HCT116 (cell line): ENCODE results near the gene PHF21A. TPM values are rescaled to one million over a fixed set of nuclear protein-coding genes. Genes with fewer than 3 reads are reported as not detected.

ENCODE experiments used
- ATAC-seq: fragments of 200-7000 bp; cut with Tn5 transposase; 2 replicates; pipeline ENCODE4 v1.9.1; 2020; ENCODE audit warnings: mild to moderate bottlenecking, moderate library complexity
- BruUV-seq: library from RNA; stranded (reverse); fragments of 400-500 nt; replicated peaks from 2 replicates; lab custom pipeline; 2021; lab: Mats Ljungman, UMichigan
- CTCF ChIA-PET: fragments of 300-600 bp; sonication (Branson Sonifier 250); formaldehyde crosslinking; loops from one replicate; lab custom pipeline; 2021; ENCODE audit warnings: antibody characterized with exemption; lab: Charles Lee
- POLR2A ChIA-PET: fragments of 300-600, 350-600 bp; sonication (Branson Sonifier 250); formaldehyde crosslinking; loops from one replicate; lab custom pipeline; 2021; ENCODE audit warnings: antibody characterized with exemption; lab: Charles Lee
- RAD21 ChIA-PET, 2 experiments: fragments of 300-600 bp; sonication (Branson Sonifier 250); formaldehyde crosslinking; loops; one replicate each; lab custom pipeline; 2023; ENCODE audit warnings: low total read pairs in 2 of 2; ENCODE audit not compliant: uncharacterized antibody in 2 of 2, unreplicated experiment in 2 of 2, low non-redundant PET in 1 of 2; lab: Charles Lee
- DNase-seq: peaks from one replicate; pipeline ENCODE4 v3.0.0-alpha.2; 2010; ENCODE audit warnings: low read depth, low spot score
- H2AFZ ChIP-seq: fragments of 200-600 bp; shearing (Covaris generic), sonication (generic); 2 replicates; pipeline ENCODE4 v1.6.1; 2017; ENCODE audit warnings: low read depth, mixed run types, mixed read lengths, antibody characterized with exemption, low read length; ENCODE audit not compliant: poor library complexity, severe bottlenecking
- H3K27ac ChIP-seq: 2 replicates; pipeline ENCODE4 v1.5.1; 2012; ENCODE audit warnings: low read depth, low read length
- H3K27me3 ChIP-seq: fragments of 200-600 bp; sonication (generic); 2 replicates; pipeline ENCODE4 v1.6.1; 2016; ENCODE audit warnings: mixed run types, low read length, mixed read lengths; ENCODE audit not compliant: insufficient read depth
- H3K36me3 ChIP-seq, 2 experiments: fragments of 200-500 bp in 1 of 2; fragments of 200-600 bp in 1 of 2; sonication (Bioruptor generic) in 1 of 2; sonication (generic) in 1 of 2; 2 replicates each; pipeline versions ENCODE4 v1.5.1 to v1.6.1; 2014 to 2016; ENCODE audit warnings: low read length in 2 of 2, inconsistent platforms in 1 of 2, mixed read lengths in 1 of 2, mixed run types in 1 of 2; ENCODE audit not compliant: insufficient read depth in 2 of 2, control insufficient read depth in 1 of 2
- H3K4me1 ChIP-seq, 2 experiments: fragments of 200-600 bp in 1 of 2; sonication (generic) in 1 of 2; 2 replicates each; pipeline versions ENCODE4 v1.5.1 to v1.6.1; 2012 to 2017; ENCODE audit warnings: low read length in 2 of 2, inconsistent platforms in 1 of 2, mild to moderate bottlenecking in 1 of 2, mixed read lengths in 1 of 2, mixed run types in 1 of 2, moderate library complexity in 1 of 2; ENCODE audit not compliant: insufficient read depth in 2 of 2, control insufficient read depth in 1 of 2
- H3K4me2 ChIP-seq: fragments of 200-600 bp; sonication (generic); 2 replicates; pipeline ENCODE4 v1.6.1; 2017; ENCODE audit warnings: mixed run types, low read length, mixed read lengths
- H3K4me3 ChIP-seq, 2 experiments: fragments of 200-600 bp in 1 of 2; sonication (generic) in 1 of 2; replicated peaks in 1 of 2; 2 replicates each; pipeline ENCODE4 v1.5.1; 2011 to 2016; ENCODE audit warnings: low read length in 2 of 2, control low read depth in 1 of 2, low read depth in 1 of 2, mild to moderate bottlenecking in 1 of 2, mixed read lengths in 1 of 2, mixed run types in 1 of 2
- H3K79me2 ChIP-seq: fragments of 200-600 bp; sonication (generic); 2 replicates; pipeline ENCODE4 v1.6.1; 2017; ENCODE audit warnings: mild to moderate bottlenecking, mixed run types, low read length, moderate library complexity, mixed read lengths; ENCODE audit not compliant: insufficient read depth
- H3K9ac ChIP-seq: fragments of 200-600 bp; sonication (generic); 2 replicates; pipeline ENCODE4 v1.6.1; 2016; ENCODE audit warnings: low read length, mixed read lengths
- H3K9me2 ChIP-seq: fragments of 200-600 bp; sonication (generic), shearing (Covaris generic); 2 replicates; pipeline ENCODE4 v1.6.1; 2017; ENCODE audit warnings: mixed run types, mild to moderate bottlenecking, moderate library complexity; ENCODE audit not compliant: insufficient read depth
- H3K9me3 ChIP-seq, 2 experiments: fragments of 200-500 bp in 1 of 2; fragments of 200-600 bp in 1 of 2; sonication (Bioruptor generic) in 1 of 2; sonication (generic) in 1 of 2; 2 replicates each; pipeline ENCODE4 v1.6.1; 2014 to 2017; ENCODE audit warnings: low read length in 2 of 2, mixed read lengths in 2 of 2, inconsistent platforms in 1 of 2, low read depth in 1 of 2, mild to moderate bottlenecking in 1 of 2, mixed run types in 1 of 2, moderate library complexity in 1 of 2; ENCODE audit not compliant: control insufficient read depth in 1 of 2, insufficient read depth in 1 of 2
- H4K20me1 ChIP-seq: fragments of 200-600 bp; sonication (generic), shearing (Covaris generic); 2 replicates; pipeline ENCODE4 v1.6.1; 2017; ENCODE audit warnings: mixed run types, mild to moderate bottlenecking, moderate library complexity; ENCODE audit not compliant: insufficient read depth
- CEBPB ChIP-seq: IDR thresholded peaks from 2 replicates; pipeline ENCODE4 v1.6.1; 2012; ENCODE audit warnings: low read depth
- EZH2phosphoT487 ChIP-seq: fragments of 200-600 bp; IDR thresholded peaks from 2 replicates; pipeline ENCODE4 v1.6.1; 2018; ENCODE audit warnings: antibody characterized with exemption, borderline replicate concordance
- FOSL1 ChIP-seq: IDR thresholded peaks from 2 replicates; pipeline ENCODE4 v1.6.1; 2012; ENCODE audit warnings: low read depth
- JUND ChIP-seq: IDR thresholded peaks from 2 replicates; pipeline ENCODE4 v1.6.1; 2012
- MAX ChIP-seq: IDR thresholded peaks from 2 replicates; pipeline ENCODE4 v1.6.1; 2012
- POLR2A ChIP-seq: IDR thresholded peaks from 2 replicates; pipeline ENCODE4 v1.7.0; 2011; ENCODE audit warnings: borderline replicate concordance; ENCODE audit not compliant: insufficient read depth, insufficient read length; ENCODE audit errors: extremely low read depth
- POLR2AphosphoS5 ChIP-seq: IDR thresholded peaks from 2 replicates; pipeline ENCODE4 v1.6.1; 2011; ENCODE audit warnings: mild to moderate bottlenecking, low read depth, low read length, moderate library complexity
- REST ChIP-seq: IDR thresholded peaks from 2 replicates; pipeline ENCODE4 v1.6.1; 2012; ENCODE audit warnings: low read depth
- SIN3A ChIP-seq: IDR thresholded peaks from 2 replicates; pipeline ENCODE4 v1.6.1; 2012; ENCODE audit warnings: low read depth
- SP1 ChIP-seq: IDR thresholded peaks from 2 replicates; pipeline ENCODE4 v1.6.1; 2012; ENCODE audit warnings: low read depth
- YY1 ChIP-seq: IDR thresholded peaks from 2 replicates; pipeline ENCODE4 v1.6.1; 2011; ENCODE audit warnings: low read length, low read depth, moderate library complexity, mild to moderate bottlenecking; ENCODE audit not compliant: insufficient replicate concordance; ENCODE audit errors: extremely low read depth
- ZBTB33 ChIP-seq: IDR thresholded peaks from 2 replicates; pipeline ENCODE4 v1.6.1; 2011; ENCODE audit warnings: mild to moderate bottlenecking, low read length, moderate library complexity; ENCODE audit not compliant: insufficient replicate concordance; ENCODE audit errors: extremely low read depth
- ZFX ChIP-seq: fragments of 450-650 bp; IDR thresholded peaks from 2 replicates; pipeline ENCODE4 v1.6.1; 2017
- ZNF274 ChIP-seq: fragments of 200-500 bp; sonication (Bioruptor generic); IDR thresholded peaks from 2 replicates; pipeline ENCODE4 v1.6.1; 2014; ENCODE audit warnings: mild to moderate bottlenecking, low read depth, low read length, inconsistent platforms
- intact Hi-C: fragments of 100-400 bp; cut with micrococcal nuclease; formaldehyde crosslinking; loops from 2 replicates; pipeline ENCODE4 v1.10.0; 2022
- total RNA-seq: library from RNA; stranded (reverse); gene quantifications from one replicate; pipeline ENCODE4 v1.2.1, GENCODE V29; 2021; ENCODE audit not compliant: unreplicated experiment

The PHF21A gene
- total RNA-seq, 1 experiment from 2014 or later: 27.0 TPM

- CTCF ChIA-PET: interaction anchor here (0.6 to 2.7 kb wide), 5 partner anchors 9 to 28 kb away, joined by 3 to 11 read pairs (median 3); no protein-coding TSS in a partner anchor
- POLR2A ChIA-PET: interaction anchor here (1.4 kb wide), 1 partner anchor 10 kb away, joined by 3 read pairs; no protein-coding TSS in a partner anchor
- Histone ChIP-seq H2AFZ (no peak overlapping the region), H3K79me2 (no peaks in the 10 kb centered on the region), H3K4me2 (no peak overlapping the region), H3K4me1 (no peaks in the 10 kb centered on the region), H3K9me3 (no peaks in the 10 kb centered on the region), H3K4me3 (no peak overlapping the region), H3K36me3 (no peaks in the 10 kb centered on the region), H3K27ac (no peak overlapping the region), H3K9me2 (no peaks in the 10 kb centered on the region), H3K9ac (no peak overlapping the region), H4K20me1 (no peaks in the 10 kb centered on the region), H3K27me3 (no peaks in the 10 kb centered on the region)
- TF ChIP-seq SP1: no peak
- no peak for TF ChIP-seq MAX
- no peak for TF ChIP-seq SIN3A
- TF ChIP-seq POLR2AphosphoS5: no peak
- TF ChIP-seq ZNF274: no peak
- no peak for TF ChIP-seq POLR2A
- no peak for TF ChIP-seq CEBPB
- no peak for ATAC-seq
- no peak for DNase-seq
- intact Hi-C loops: no loop called here
- RAD21 ChIA-PET: no interaction called here
- BruUV-seq: no TSS peak
Measured at GRCh38 chr11:45993531-45994001, 127.7 kb downstream of the PHF21A start.

GRCh38 chr11:45988921-45989320 is 132.3 kb downstream of the PHF21A start:
- Histone ChIP-seq H3K36me3 (no peaks in the 10 kb centered on the region), H3K4me1 (no peaks in the 10 kb centered on the region), H3K27ac (no peak overlapping the region), H4K20me1 (no peaks in the 10 kb centered on the region), H3K4me2 (no peak overlapping the region), H3K9me2 (no peaks in the 10 kb centered on the region), H3K27me3 (no peaks in the 10 kb centered on the region), H3K79me2 (no peaks in the 10 kb centered on the region), H2AFZ (no peak overlapping the region), H3K4me3 (no peak overlapping the region), H3K9ac (no peak overlapping the region), H3K9me3 (no peaks in the 10 kb centered on the region)
- no TSS peak for BruUV-seq
- CTCF ChIA-PET: interaction anchor here (1.5 kb wide), 1 partner anchor 18 kb away, joined by 3 read pairs; no protein-coding TSS in a partner anchor
- intact Hi-C loops: no loop called here
- POLR2A ChIA-PET: no interaction called here
- TF ChIP-seq FOSL1 (no peak), ZBTB33 (no peak), ZNF274 (no peak), JUND (no peak), REST (no peak), POLR2AphosphoS5 (no peak), EZH2phosphoT487 (no peak), YY1 (no peak), ZFX (no peak)
- ATAC-seq (no peak), DNase-seq (no peak)
- RAD21 ChIA-PET: no interaction called here
